Measurements from ENCODE around the gene EFNA5.

The EFNA5 gene

GRCh38 chr5:107607196-107607595, 63.5 kb downstream of the EFNA5 start:
- Histone ChIP-seq H3K27me3 (ENCODE audit: insufficient read depth, low read depth) (no peaks in the 10 kb centered on the region), H3K36me3 (ENCODE audit: insufficient read depth) (no peaks in the 10 kb centered on the region), H3K27ac (no peak overlapping the region), H3K79me2 (ENCODE audit: insufficient read depth, low read depth) (no peaks in the 10 kb centered on the region), H2AFZ (ENCODE audit: low read depth) (no peak overlapping the region), H3K4me2 (no peak overlapping the region), H3K9ac (no peak overlapping the region), H4K20me1 (ENCODE audit: insufficient read depth) (no peaks in the 10 kb centered on the region), H3K4me1 (ENCODE audit: low read depth, poor library complexity, severe bottlenecking) (no peaks in the 10 kb centered on the region), H3K4me3 (IDR thresholded peaks at IDR 0.05; ENCODE audit: insufficient read depth, low read depth, low read length) (no peak overlapping the region)
- TF ChIP-seq CTCF (conservative IDR thresholded peaks at IDR 0.05; ENCODE audit: low read depth, low read length) = no peak

GRCh38 chr5:107605596-107606125, 65.1 kb downstream of the EFNA5 start:
- H3K36me3 ChIP-seq (ENCODE audit: insufficient read depth) = no peaks in the 10 kb centered on the region
- no peaks in the 10 kb centered on the region for H3K79me2 ChIP-seq (ENCODE audit: insufficient read depth, low read depth)
- no peak overlapping the region for H3K4me3 ChIP-seq (IDR thresholded peaks at IDR 0.05; ENCODE audit: insufficient read depth, low read depth, low read length)
- H3K4me1 ChIP-seq (ENCODE audit: low read depth, poor library complexity, severe bottlenecking) = no peaks in the 10 kb centered on the region
- no peak overlapping the region for H3K27ac ChIP-seq
- no peak overlapping the region for H2AFZ ChIP-seq (ENCODE audit: low read depth)
- no peak overlapping the region for H3K9ac ChIP-seq
- TF ChIP-seq CTCF (conservative IDR thresholded peaks at IDR 0.05; ENCODE audit: low read depth, low read length) = no peak
- no peaks in the 10 kb centered on the region for H3K27me3 ChIP-seq (ENCODE audit: insufficient read depth, low read depth)
- H3K4me2 ChIP-seq = no peak overlapping the region
- H4K20me1 ChIP-seq (ENCODE audit: insufficient read depth) = no peaks in the 10 kb centered on the region

- no peak for TF ChIP-seq CTCF (conservative IDR thresholded peaks at IDR 0.05; ENCODE audit: low read depth, low read length)
- no peak overlapping the region for H2AFZ ChIP-seq (ENCODE audit: low read depth)
Observed at GRCh38 chr5:107604990-107605389, 65.7 kb downstream of the EFNA5 start.

GRCh38 chr5:107604146-107604910, 66.4 kb downstream of the EFNA5 start:
- no peaks in the 10 kb centered on the region for H3K79me2 ChIP-seq (ENCODE audit: insufficient read depth, low read depth)
- no peak overlapping the region for H3K4me2 ChIP-seq
- no peaks in the 10 kb centered on the region for H3K4me1 ChIP-seq (ENCODE audit: low read depth, poor library complexity, severe bottlenecking)
- no peak overlapping the region for H3K9ac ChIP-seq
- H3K27ac ChIP-seq = no peak overlapping the region
- no peaks in the 10 kb centered on the region for H3K36me3 ChIP-seq (ENCODE audit: insufficient read depth)
- H3K4me3 ChIP-seq (IDR thresholded peaks at IDR 0.05; ENCODE audit: insufficient read depth, low read depth, low read length) = no peak overlapping the region
- no peaks in the 10 kb centered on the region for H3K27me3 ChIP-seq (ENCODE audit: insufficient read depth, low read depth)
- no peak for TF ChIP-seq CTCF (conservative IDR thresholded peaks at IDR 0.05; ENCODE audit: low read depth, low read length)
- no peaks in the 10 kb centered on the region for H4K20me1 ChIP-seq (ENCODE audit: insufficient read depth)
- H2AFZ ChIP-seq (ENCODE audit: low read depth) = no peak overlapping the region

More at GRCh38 chr5:107604990-107605389, 65.7 kb downstream of the EFNA5 start:
- Histone ChIP-seq H4K20me1 (ENCODE audit: insufficient read depth) (no peaks in the 10 kb centered on the region), H3K27ac (no peak overlapping the region), H3K27me3 (ENCODE audit: insufficient read depth, low read depth) (no peaks in the 10 kb centered on the region), H3K9ac (no peak overlapping the region), H3K36me3 (ENCODE audit: insufficient read depth) (no peaks in the 10 kb centered on the region), H3K4me2 (no peak overlapping the region), H3K4me3 (IDR thresholded peaks at IDR 0.05; ENCODE audit: insufficient read depth, low read depth, low read length) (no peak overlapping the region), H3K79me2 (ENCODE audit: insufficient read depth, low read depth) (no peaks in the 10 kb centered on the region), H3K4me1 (ENCODE audit: low read depth, poor library complexity, severe bottlenecking) (no peaks in the 10 kb centered on the region)
